H1 (cell line): ENCODE results near the gene FHL1. TPM values are rescaled to one million over a fixed set of nuclear protein-coding genes. Genes with fewer than 3 reads are reported as not detected.
A peak's percentile ranks its signal among the peaks of the same experiment; 100 is the strongest.

Experiments
- CTCF ChIA-PET: fragments of 300-600 bp; sonication (Branson Sonifier 250); formaldehyde crosslinking; loops from one replicate; lab custom pipeline; 2021; ENCODE audit not compliant: partially characterized antibody; lab: Charles Lee
- POLR2A ChIA-PET: fragments of 300-600 bp; sonication (Branson Sonifier 250); formaldehyde crosslinking; loops from one replicate; lab custom pipeline; 2021; ENCODE audit warnings: inconsistent platforms; ENCODE audit not compliant: partially characterized antibody; lab: Charles Lee
- DNase-seq, 2 experiments: peaks; one replicate each; pipeline versions ENCODE4 v3.0.0 to v3.0.0-alpha.2; 2010 to 2022; ENCODE audit warnings: low spot score in 2 of 2, low read depth in 1 of 2, mixed read lengths in 1 of 2
- FAIRE-seq: peaks from 2 replicates; lab custom pipeline; 2011; peaks lifted over from hg19 to GRCh38; lab: Jason Lieb, UNC
- H2AFZ ChIP-seq: 2 replicates; pipeline ENCODE4 v1.8.1; 2012; ENCODE audit warnings: low read length, inconsistent platforms
- H2AK5ac ChIP-seq: 2 replicates; pipeline ENCODE4 v1.6.1; 2013; ENCODE audit warnings: low read depth, low read length
- H2BK120ac ChIP-seq: replicated peaks from 2 replicates; pipeline ENCODE3; 2013; ENCODE audit warnings: low read depth, low read length, inconsistent platforms
- H2BK12ac ChIP-seq: 2 replicates; pipeline ENCODE4 v1.6.1; 2013; ENCODE audit warnings: low read depth, low read length
- H2BK15ac ChIP-seq: 2 replicates; pipeline ENCODE4 v1.6.1; 2013; ENCODE audit warnings: low read length
- H2BK20ac ChIP-seq: 2 replicates; pipeline ENCODE4 v1.6.1; 2013; ENCODE audit warnings: low read length
- H2BK5ac ChIP-seq: 2 replicates; pipeline ENCODE4 v1.6.1; 2013; ENCODE audit warnings: low read depth, low read length
- H3K14ac ChIP-seq: 2 replicates; pipeline ENCODE4 v1.6.1; 2013; ENCODE audit warnings: inconsistent platforms; ENCODE audit not compliant: insufficient read length
- H3K18ac ChIP-seq: 2 replicates; pipeline ENCODE4 v1.6.1; 2013; ENCODE audit warnings: low read length; ENCODE audit errors: extremely low read depth
- H3K23ac ChIP-seq: 2 replicates; pipeline ENCODE4 v1.6.1; 2013; ENCODE audit warnings: inconsistent platforms; ENCODE audit not compliant: insufficient read length
- H3K23me2 ChIP-seq: 2 replicates; pipeline ENCODE4 v1.6.1; 2013; ENCODE audit warnings: low read depth, low read length
- H3K27ac ChIP-seq: 2 replicates; pipeline ENCODE4 v1.6.1; 2011; ENCODE audit warnings: low read depth, low read length, inconsistent platforms
- H3K27me3 ChIP-seq, 4 experiments: replicated peaks in 1 of 4; 1 replicate in 1 of 4; 2 replicates in 3 of 4; pipeline versions ENCODE4 v1.6.1 to v1.8.1; 2011 to 2013; ENCODE audit warnings: low read length in 3 of 4, mild to moderate bottlenecking in 3 of 4, inconsistent platforms in 2 of 4, mixed read lengths in 2 of 4, moderate library complexity in 1 of 4; ENCODE audit not compliant: control insufficient read depth in 3 of 4, insufficient read depth in 3 of 4; ENCODE audit errors: extremely low read depth in 1 of 4
- H3K36me3 ChIP-seq, 4 experiments: 2 replicates each; pipeline versions ENCODE4 v1.6.1 to v1.8.1; 2011 to 2013; ENCODE audit warnings: mild to moderate bottlenecking in 4 of 4, low read length in 3 of 4, moderate library complexity in 2 of 4, control low read depth in 1 of 4, inconsistent platforms in 1 of 4; ENCODE audit not compliant: insufficient read depth in 4 of 4, control insufficient read depth in 2 of 4
- H3K4ac ChIP-seq: replicated peaks from 2 replicates; pipeline ENCODE3; 2013; ENCODE audit warnings: low read length, low read depth, mixed read lengths, inconsistent platforms; ENCODE audit not compliant: insufficient read length
- H3K4me1 ChIP-seq, 4 experiments: replicated peaks in 1 of 4; 1 replicate in 1 of 4; 2 replicates in 3 of 4; pipeline versions ENCODE4 v1.6.1 to v1.8.1; 2011 to 2013; ENCODE audit warnings: low read length in 3 of 4, inconsistent platforms in 2 of 4, mixed read lengths in 1 of 4; ENCODE audit not compliant: insufficient read depth in 4 of 4, control insufficient read depth in 3 of 4
- H3K4me2 ChIP-seq, 2 experiments: 2 replicates each; pipeline versions ENCODE4 v1.6.1 to v1.8.1; 2011 to 2013; ENCODE audit warnings: low read depth in 2 of 2, low read length in 2 of 2, control low read depth in 1 of 2, inconsistent platforms in 1 of 2, mild to moderate bottlenecking in 1 of 2; ENCODE audit not compliant: insufficient read depth in 1 of 2
- H3K4me3 ChIP-seq, 4 experiments: fragments of 200-600, 300-600 bp in 1 of 4; sonication (generic), shearing (Covaris generic), sonication (Bioruptor Twin) in 1 of 4; 2 replicates each; pipeline versions ENCODE4 v1.5.1 to v1.8.1; 2011 to 2016; ENCODE audit warnings: low read length in 4 of 4, low read depth in 3 of 4, control low read depth in 2 of 4, inconsistent platforms in 2 of 4, mild to moderate bottlenecking in 2 of 4, mixed read lengths in 1 of 4, moderate library complexity in 1 of 4; ENCODE audit not compliant: insufficient read depth in 2 of 4; ENCODE audit errors: extremely low read depth in 1 of 4
- H3K56ac ChIP-seq: replicated peaks from 2 replicates; pipeline ENCODE3; 2013; ENCODE audit warnings: low read depth, mild to moderate bottlenecking, mixed read lengths, low read length, inconsistent platforms; ENCODE audit not compliant: insufficient read length
- H3K79me1 ChIP-seq: 2 replicates; pipeline ENCODE4 v1.6.1; 2013; ENCODE audit warnings: low read depth, low read length, control low read depth
- H3K79me2 ChIP-seq, 2 experiments: 2 replicates each; pipeline versions ENCODE4 v1.6.1 to v1.8.1; 2012 to 2013; ENCODE audit warnings: low read length in 2 of 2, mild to moderate bottlenecking in 2 of 2, inconsistent platforms in 1 of 2; ENCODE audit not compliant: insufficient read depth in 2 of 2, control insufficient read depth in 1 of 2
- H3K9ac ChIP-seq, 4 experiments: replicated peaks in 1 of 4; 1 replicate in 1 of 4; 2 replicates in 3 of 4; pipeline versions ENCODE4 v1.6.1 to v1.8.1; 2011 to 2013; ENCODE audit warnings: low read depth in 3 of 4, low read length in 3 of 4, control low read depth in 2 of 4, mild to moderate bottlenecking in 2 of 4, moderate library complexity in 2 of 4, inconsistent platforms in 1 of 4; ENCODE audit errors: extremely low read depth in 1 of 4
- H3K9me3 ChIP-seq, 2 experiments: 2 replicates each; pipeline versions ENCODE4 v1.6.1 to v1.8.1; 2012 to 2013; ENCODE audit warnings: mild to moderate bottlenecking in 2 of 2, moderate library complexity in 2 of 2, control low read depth in 1 of 2, inconsistent platforms in 1 of 2, low read depth in 1 of 2, low read length in 1 of 2, mixed read lengths in 1 of 2; ENCODE audit not compliant: insufficient read depth in 2 of 2
- H4K20me1 ChIP-seq, 2 experiments: replicated peaks in 1 of 2; 2 replicates each; pipeline versions ENCODE3 to v1.8.1; 2011 to 2013; ENCODE audit warnings: inconsistent platforms in 2 of 2, low read length in 2 of 2, mild to moderate bottlenecking in 1 of 2; ENCODE audit not compliant: insufficient read depth in 2 of 2, control insufficient read depth in 1 of 2
- H4K5ac ChIP-seq: 2 replicates; pipeline ENCODE4 v1.6.1; 2013; ENCODE audit warnings: low read length, low read depth, mixed read lengths, inconsistent platforms; ENCODE audit not compliant: insufficient read length
- H4K8ac ChIP-seq: 2 replicates; pipeline ENCODE4 v1.8.0; 2013; ENCODE audit warnings: mild to moderate bottlenecking, moderate library complexity, low read length, inconsistent platforms; ENCODE audit not compliant: insufficient read depth; ENCODE audit errors: extremely low read depth
- H4K91ac ChIP-seq: replicated peaks from 2 replicates; pipeline ENCODE3; 2013; ENCODE audit warnings: low read length, mixed read lengths, inconsistent platforms; ENCODE audit not compliant: insufficient read length
- KDM5A ChIP-seq: fragments of 200-600 bp; IDR thresholded peaks from 2 replicates; pipeline ENCODE4 v1.7.1; 2012; ENCODE audit warnings: mild to moderate bottlenecking, low read length, inconsistent platforms, mixed read lengths
- RBBP5 ChIP-seq: IDR thresholded peaks from 2 replicates; pipeline ENCODE4 v1.7.1; 2012; ENCODE audit warnings: low read depth, mild to moderate bottlenecking, inconsistent platforms, low read length, moderate library complexity, borderline replicate concordance
- WGBS, 2 experiments: shearing (Covaris generic) in 1 of 2; methylation state at CpG; one replicate each; pipeline versions ENCODE4 v1.1.6 to v1.1.7; 2013 to 2015; ENCODE audit warnings: low lambda C conversion rate in 2 of 2, mixed read lengths in 2 of 2, inconsistent platforms in 1 of 2, low coverage in 1 of 2, missing lambda C conversion rate in 1 of 2; ENCODE audit not compliant: insufficient replicate concordance in 2 of 2, insufficient coverage in 1 of 2, insufficient read length in 1 of 2; ENCODE audit errors: extremely low coverage in 1 of 2, missing lambda C conversion rate in 1 of 2; 5-methylcytosine and 5-hydroxymethylcytosine counted together
- polyA plus RNA-seq, 7 experiments: library from polyadenylated mRNA; depleted of rRNA in 3 of 7; stranded (reverse) in 5 of 7; unstranded in 2 of 7; fragments of >200 nt in 5 of 7; fragments of 200-250 nt in 2 of 7; gene quantifications; 1 replicate in 5 of 7; 2 replicates in 1 of 7; 4 replicates in 1 of 7; pipeline versions ENCODE4 v1.2.1 to v1.2.3, GENCODE V29; 2011 to 2013; ENCODE audit warnings: missing spikeins in 2 of 7, mixed read lengths in 2 of 7
- total RNA-seq: library from RNA; stranded (reverse); fragmentation: NEBNext Ultra II Directional; extraction: Animal tissue kit (Norgen Biotek cat#: 25700); gene quantifications from 2 replicates; pipeline ENCODE4 v1.2.1, GENCODE V29; 2021

FHL1 gene
- total and polyA plus RNA-seq, 2 of the 8 experiments (the other 6 are each of a cell fraction or from before 2014, with no cell fraction given): 45.0 to 56.5 TPM

DNA sequence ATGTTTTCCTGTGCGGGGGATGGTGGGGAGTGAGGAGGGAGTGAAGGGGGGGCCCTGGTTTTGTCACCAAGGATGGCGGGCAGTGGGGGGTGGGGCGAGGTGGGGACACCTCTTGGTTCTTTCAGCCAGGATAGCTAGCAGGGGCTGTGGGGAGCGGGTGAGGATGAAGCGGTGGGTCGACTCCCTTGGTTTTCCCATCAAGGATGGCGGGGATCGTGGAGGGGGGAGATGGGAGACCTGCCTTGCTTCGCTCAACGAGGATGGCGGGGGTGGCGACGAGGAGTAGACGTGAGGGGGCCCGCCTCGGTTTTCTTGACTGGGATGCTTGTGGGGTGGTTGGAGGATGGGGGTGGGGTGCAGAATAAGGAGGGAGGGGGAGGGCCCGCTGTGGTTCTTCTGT is 643 bp downstream of the FHL1 start:
- CTCF ChIA-PET: interaction anchor here (1.1 kb wide), 1 partner anchor 18 kb away, joined by 3 read pairs; no protein-coding TSS in a partner anchor
- FAIRE-seq (no peak), DNase-seq (peak in 1 of 2 experiments; percentile 47)
- no peak overlapping the region for H3K14ac ChIP-seq
- H2BK20ac ChIP-seq: no peak overlapping the region
- H2BK12ac ChIP-seq: no peak overlapping the region
- peak overlapping the region; percentile 62 to 67 for H3K4me2 ChIP-seq
- peaks cover 0 to 19% (median 11%) of the 10 kb centered on the region in 4 experiments; a peak in 6 of 7 replicates for H3K27me3 ChIP-seq
- no peaks in the 10 kb centered on the region for H3K79me1 ChIP-seq
- H4K5ac ChIP-seq: no peak overlapping the region
- no peak overlapping the region for H2BK15ac ChIP-seq
- no peak overlapping the region for H2BK120ac ChIP-seq
- H3K4me3 ChIP-seq: peak overlapping the region; percentile 47 to 78 (median 62); a peak in 7 of 8 replicates
- no CpG with 5 or more reads among the region's 17 CpGs for WGBS, 2 experiments
- no peak overlapping the region for H3K9ac ChIP-seq
- H3K4me1 ChIP-seq: peaks cover 0 to 2% (median 0%) of the 10 kb centered on the region in 4 experiments; a peak in 1 of 7 replicates
- H2AFZ ChIP-seq: no peak overlapping the region
- no peaks in the 10 kb centered on the region for H3K9me3 ChIP-seq
- H3K23me2 ChIP-seq: no peaks in the 10 kb centered on the region; the same call in 1 of the 2 replicates
- peaks cover 0 to 33% of the 10 kb centered on the region in 2 experiments; a peak in 2 of 4 replicates for H3K79me2 ChIP-seq
- H4K91ac ChIP-seq: no peak overlapping the region
- TF ChIP-seq RBBP5: 0 out of 2 replicates have a peak, but pooled peaks have one; percentile 12
- no peak for TF ChIP-seq KDM5A
- TF ChIP-seq, all 59 proteins: peak for 1
- Histone ChIP-seq H2BK5ac (no peak overlapping the region), H4K20me1 (no peaks in the 10 kb centered on the region), H2AK5ac (no peak overlapping the region), H3K23ac (no peak overlapping the region), H3K36me3 (no peaks in the 10 kb centered on the region), H3K56ac (no peak overlapping the region), H3K4ac (no peak overlapping the region), H4K8ac (no peak overlapping the region), H3K18ac (no peak overlapping the region), H3K27ac (no peak overlapping the region)
- POLR2A ChIA-PET: no interaction called here
